ENCODE results near the gene DCAF8.
"Not testable (repeated sequence)": the region's sequence is repeated elsewhere in the genome, so short reads cannot be mapped to it uniquely, and the experiment has no call there.

Gene DCAF8

GRCh38 chr1:160261893-160262794 is at the start of gene DCAF8:
Gene DCAF8, minus strand, starts transcription at chr1:160262549. Its CDS starts 18,541 bp downstream, at chr1:160244008.
- DNase-seq: peak; percentile 99

DNA sequence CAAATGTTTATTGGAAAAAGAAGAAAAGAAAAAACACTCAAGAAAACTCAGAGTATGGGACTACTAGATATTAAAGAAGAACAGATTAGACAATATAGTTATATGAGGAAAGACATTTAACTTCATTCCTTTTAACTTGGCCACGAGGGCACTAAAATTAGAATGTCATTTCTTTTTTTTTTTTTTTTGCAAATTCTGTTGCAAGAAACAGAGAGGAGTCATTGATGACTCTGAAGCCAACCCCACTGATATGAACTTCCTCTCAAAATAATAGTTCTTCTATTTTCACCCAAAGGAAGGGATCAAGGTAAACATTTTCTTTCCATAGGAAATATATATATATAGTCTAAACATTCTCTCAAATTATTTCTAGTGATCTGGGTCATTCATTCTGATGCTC is 47.2 kb upstream of the DCAF8 start:
- no peak for DNase-seq

- no peak for DNase-seq
Measured at GRCh38 chr1:160309185-160309557, 46.8 kb upstream of the DCAF8 start.

- DNase-seq: no peak
Measured at GRCh38 chr1:160308451-160309184, 46.3 kb upstream of the DCAF8 start.

DNA sequence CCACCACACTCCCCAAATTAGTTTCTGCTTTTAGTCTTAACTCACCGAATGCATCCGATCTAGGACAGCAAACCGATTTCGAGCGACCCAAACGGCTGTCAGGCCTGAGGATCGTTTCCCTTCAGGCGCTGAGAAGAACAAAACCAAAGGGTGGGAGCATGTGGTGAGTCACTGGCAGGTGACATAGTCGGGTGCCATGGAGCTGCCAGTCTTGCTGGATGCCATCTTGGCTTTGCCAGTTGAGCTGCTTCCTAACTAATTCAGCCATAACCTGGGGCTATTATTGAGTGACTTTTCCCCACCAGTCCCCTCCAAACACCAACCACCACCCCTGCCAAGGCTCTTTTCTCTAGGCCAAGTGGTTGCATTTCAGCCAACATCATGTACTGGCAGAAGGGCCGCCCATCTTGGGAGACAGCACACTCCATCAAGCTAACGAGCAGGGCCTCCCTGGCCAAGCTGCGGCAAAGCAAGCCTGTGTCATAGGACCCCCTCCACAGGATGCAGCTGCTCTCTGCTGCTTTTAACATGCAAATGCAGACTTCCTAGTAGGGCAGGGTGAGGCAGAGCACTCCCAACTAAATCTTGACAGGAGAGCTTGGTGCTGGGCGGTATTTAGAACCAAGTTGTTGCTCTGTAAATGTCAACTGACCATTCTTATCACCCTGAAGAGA is 44.9 kb upstream of the DCAF8 start:
- no peak for DNase-seq

- DNase-seq: no peak
Measured at GRCh38 chr1:160300173-160300572, 37.8 kb upstream of the DCAF8 start.

GRCh38 chr1:160296036-160296435 is 33.7 kb upstream of the DCAF8 start:
- DNase-seq: no peak

GRCh38 chr1:160293020-160293968 is 30.9 kb upstream of the DCAF8 start:
- no peak for DNase-seq

- DNase-seq: peak; percentile 85
Measured at GRCh38 chr1:160291248-160292220, 29.2 kb upstream of the DCAF8 start.

GRCh38 chr1:160287769-160288168 is 25.4 kb upstream of the DCAF8 start:
- DNase-seq: not testable (repeated sequence)

- DNase-seq: no peak
Measured at GRCh38 chr1:160285506-160285905, 23.2 kb upstream of the DCAF8 start.

GRCh38 chr1:160284782-160285344 is 22.5 kb upstream of the DCAF8 start, which contains the start of gene PEX19:
Gene PEX19, minus strand, starts transcription at chr1:160285133. Its CDS starts 9 bp downstream, at chr1:160285124.
- DNase-seq: peak; percentile 96

GRCh38 chr1:160284220-160284781 is 22.0 kb upstream of the DCAF8 start:
- peak; percentile 42 for DNase-seq

GRCh38 chr1:160282807-160283206 is 20.5 kb upstream of the DCAF8 start:
- DNase-seq: no peak

DNA sequence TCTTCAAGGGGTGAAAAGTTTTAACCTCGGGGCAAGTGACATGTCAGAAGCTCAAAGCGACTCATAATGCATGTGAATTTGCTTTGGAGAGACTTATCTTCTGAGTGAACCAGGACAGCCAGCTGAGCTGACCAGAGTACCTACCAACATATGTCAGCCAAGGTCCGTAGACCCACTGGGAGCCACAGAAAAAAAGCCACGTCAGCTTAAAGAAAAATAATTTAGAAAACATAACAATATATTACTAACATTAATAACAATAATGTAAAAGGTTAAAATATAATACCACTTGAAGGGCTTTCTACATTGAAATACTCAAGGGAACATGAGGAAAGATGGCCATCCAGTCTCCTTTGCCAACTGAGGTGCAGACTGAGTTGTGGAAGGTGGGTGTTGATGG is 15.6 kb upstream of the DCAF8 start:
- DNase-seq: no peak

- DNase-seq: no peak
Measured at GRCh38 chr1:160277330-160277729, 15.0 kb upstream of the DCAF8 start.

DNA sequence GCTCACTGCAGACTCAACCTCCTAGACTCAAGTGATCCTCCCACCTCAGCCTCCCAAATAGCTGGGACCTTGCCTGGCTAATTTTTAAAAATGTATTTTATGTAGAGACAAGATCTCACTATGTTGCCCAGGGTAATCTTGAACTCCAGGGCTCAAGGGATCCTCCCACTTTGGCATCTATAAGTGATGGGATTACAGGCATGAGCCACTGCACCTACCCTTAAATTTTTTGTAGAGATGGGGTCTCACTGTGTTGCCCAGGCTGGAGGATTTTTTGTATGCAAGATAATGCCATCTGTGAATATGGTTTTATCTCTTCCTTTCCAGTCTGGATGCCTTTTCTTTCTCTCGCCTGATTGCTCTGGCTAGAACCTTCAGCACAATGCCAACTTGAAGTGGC is 8.7 kb upstream of the DCAF8 start:
- DNase-seq: no peak

- no peak for DNase-seq
Measured at GRCh38 chr1:160267284-160267991, 5.1 kb upstream of the DCAF8 start.

DNA sequence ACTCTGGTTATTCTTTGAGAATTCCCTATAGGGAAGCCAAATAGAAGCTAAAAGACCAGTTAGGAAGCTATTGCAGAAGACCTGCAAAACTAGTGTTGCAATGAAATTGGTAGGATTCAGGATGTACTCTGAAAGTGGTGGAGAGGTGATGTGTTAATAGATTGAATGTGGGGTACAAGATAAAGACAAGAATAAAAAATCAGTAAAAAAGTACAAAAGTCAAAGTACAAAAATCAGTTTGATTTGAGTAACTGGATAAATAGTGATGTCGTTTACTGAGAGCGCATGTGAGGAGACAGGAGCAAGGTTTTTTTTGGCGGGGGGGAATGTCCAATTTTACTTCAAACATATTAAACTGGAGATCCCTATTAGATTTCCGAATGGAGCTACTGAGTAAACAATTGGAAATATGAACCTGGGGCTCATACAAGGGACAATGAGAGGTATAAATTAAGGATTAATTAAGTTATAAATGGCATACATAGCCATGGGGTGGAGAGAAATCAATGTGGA is 2.5 kb upstream of the DCAF8 start:
- no peak for DNase-seq

Data from DMS53 (cell line).